ENCODE measurements around the gene PTPRN2. TPM values are rescaled to one million over a fixed set of nuclear protein-coding genes. Genes with fewer than 3 reads are reported as not detected.

PTPRN2 gene
- total and polyA plus RNA-seq, 9 of the 15 experiments (the other 6 are each of a cell fraction or from before 2014, with no cell fraction given), result not detected

DNA sequence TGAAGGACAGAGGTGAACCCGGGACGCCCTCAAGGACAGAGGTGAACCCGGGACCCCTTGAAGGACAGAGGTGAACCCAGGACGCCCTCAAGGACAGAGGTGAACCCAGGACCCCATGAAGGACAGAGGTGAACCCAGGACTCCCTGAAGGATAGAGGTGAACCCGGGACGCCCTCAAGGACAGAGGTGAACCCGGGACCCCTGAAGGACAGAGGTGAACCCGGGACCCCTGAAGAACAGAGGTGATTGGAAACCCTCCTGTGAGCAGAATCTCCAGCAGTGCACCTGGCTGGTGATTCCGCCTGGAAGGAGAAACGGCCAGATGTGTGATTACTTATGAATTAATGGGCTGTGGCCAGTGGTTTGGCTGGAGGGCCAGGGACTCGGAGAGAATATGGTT is 272.3 kb downstream of the PTPRN2 start (continued):
- TF ChIP-seq, protein P1, sequence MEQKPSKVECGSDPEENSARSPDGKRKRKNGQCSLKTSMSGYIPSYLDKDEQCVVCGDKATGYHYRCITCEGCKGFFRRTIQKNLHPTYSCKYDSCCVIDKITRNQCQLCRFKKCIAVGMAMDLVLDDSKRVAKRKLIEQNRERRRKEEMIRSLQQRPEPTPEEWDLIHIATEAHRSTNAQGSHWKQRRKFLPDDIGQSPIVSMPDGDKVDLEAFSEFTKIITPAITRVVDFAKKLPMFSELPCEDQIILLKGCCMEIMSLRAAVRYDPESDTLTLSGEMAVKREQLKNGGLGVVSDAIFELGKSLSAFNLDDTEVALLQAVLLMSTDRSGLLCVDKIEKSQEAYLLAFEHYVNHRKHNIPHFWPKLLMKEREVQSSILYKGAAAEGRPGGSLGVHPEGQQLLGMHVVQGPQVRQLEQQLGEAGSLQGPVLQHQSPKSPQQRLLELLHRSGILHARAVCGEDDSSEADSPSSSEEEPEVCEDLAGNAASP (IDR thresholded peaks at IDR 0.05), result no peak
- TF ChIP-seq FOXP1 (CRISPR knock-in tag; IDR thresholded peaks at IDR 0.05) (no peak), CREB1 (IDR thresholded peaks at IDR 0.05) (no peak), CREB1 (CRISPR knock-in tag; IDR thresholded peaks at IDR 0.05) (no peak), ZNF766 (CRISPR knock-in tag; conservative IDR thresholded peaks at IDR 0.05) (no peak)

DNA sequence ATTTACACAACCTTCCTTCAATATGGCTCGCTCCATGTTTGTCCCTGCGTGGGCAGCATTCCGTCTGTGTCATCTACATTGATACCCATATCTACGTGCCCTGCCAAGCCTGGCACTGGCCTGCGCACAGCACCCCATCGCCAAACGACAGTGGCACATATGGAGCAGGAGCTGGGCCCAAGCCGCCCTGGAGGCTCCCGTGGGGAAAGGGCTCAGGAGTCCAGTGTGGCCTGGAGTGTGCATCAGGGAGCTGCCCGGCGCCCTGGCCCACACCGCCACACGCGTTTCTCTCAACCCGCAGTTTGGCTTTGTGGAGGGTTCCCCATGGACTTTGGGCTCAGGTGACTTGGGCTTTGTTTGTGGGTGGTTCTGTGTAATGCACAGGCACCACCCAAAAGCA is 273.2 kb downstream of the PTPRN2 start:
- Histone ChIP-seq H3K9ac (ENCODE audit: insufficient read depth in 1 of 2, low read depth in 2 of 2, low read length in 2 of 2) (no peak overlapping the region), H4K20me1 (replicated peaks; ENCODE audit: control insufficient read depth, insufficient read depth, low read length) (no peaks in the 10 kb centered on the region), H3K36me3 (ENCODE audit: control insufficient read depth, insufficient read depth, low read length) (no peaks in the 10 kb centered on the region), H3K4me1 (replicated peaks in 1 of 2; ENCODE audit: control insufficient read depth in 2 of 2, insufficient read depth in 2 of 2, low read length in 2 of 2) (no peaks in the 10 kb centered on the region), H3K9me1 (ENCODE audit: control insufficient read depth, insufficient read depth, low read length) (no peaks in the 10 kb centered on the region), H3K79me2 (ENCODE audit: control insufficient read depth, insufficient read depth, low read length) (no peaks in the 10 kb centered on the region), H3K27me3 (ENCODE audit: control insufficient read depth in 2 of 2, insufficient read depth in 2 of 2, low read length in 2 of 2) (peaks cover 11 to 27% of the 10 kb centered on the region in 2 experiments; a peak in 3 of 5 replicates), H3K4me3 (no peak overlapping the region), H3K27ac (ENCODE audit: extremely low read depth, low read depth, low read length) (no peak overlapping the region), H2AFZ (ENCODE audit: low read depth, low read length) (no peak overlapping the region), H3K9me3 (replicated peaks; ENCODE audit: control insufficient read depth, insufficient read depth, low read depth, low read length) (peaks cover 16% of the 10 kb centered on the region), H3K4me2 (ENCODE audit: insufficient read depth, low read length) (no peak overlapping the region)
- intact Hi-C loops (cut with micrococcal nuclease), result no loop called here
- ChIA-PET POLR2A (no interaction called here), CTCF (ENCODE audit: low intra/inter-chr PET ratio) (no interaction called here)
- FAIRE-seq (no peak), ATAC-seq (no peak), DNase-seq (ENCODE audit: extremely low read depth in 1 of 4, low spot score in 3 of 4) (no peak)
- in situ Hi-C loops (cut with MboI), result no loop called here
- WGBS (ENCODE audit: insufficient coverage, low coverage, missing lambda C conversion rate), result under 1% methylated on average over 15 of the region's 15 CpGs
- BruUV-seq (replicated peaks), result no TSS peak
- TF ChIP-seq, protein P2, sequence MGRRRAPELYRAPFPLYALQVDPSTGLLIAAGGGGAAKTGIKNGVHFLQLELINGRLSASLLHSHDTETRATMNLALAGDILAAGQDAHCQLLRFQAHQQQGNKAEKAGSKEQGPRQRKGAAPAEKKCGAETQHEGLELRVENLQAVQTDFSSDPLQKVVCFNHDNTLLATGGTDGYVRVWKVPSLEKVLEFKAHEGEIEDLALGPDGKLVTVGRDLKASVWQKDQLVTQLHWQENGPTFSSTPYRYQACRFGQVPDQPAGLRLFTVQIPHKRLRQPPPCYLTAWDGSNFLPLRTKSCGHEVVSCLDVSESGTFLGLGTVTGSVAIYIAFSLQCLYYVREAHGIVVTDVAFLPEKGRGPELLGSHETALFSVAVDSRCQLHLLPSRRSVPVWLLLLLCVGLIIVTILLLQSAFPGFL (CRISPR knock-in tag; IDR thresholded peaks at IDR 0.05), result no peak
- TF ChIP-seq ESRRA (IDR thresholded peaks at IDR 0.05; ENCODE audit: borderline replicate concordance, low read depth), result no peak
- TF ChIP-seq ZNF134 (CRISPR knock-in tag; conservative IDR thresholded peaks at IDR 0.05), result no peak
- TF ChIP-seq, protein P3, sequence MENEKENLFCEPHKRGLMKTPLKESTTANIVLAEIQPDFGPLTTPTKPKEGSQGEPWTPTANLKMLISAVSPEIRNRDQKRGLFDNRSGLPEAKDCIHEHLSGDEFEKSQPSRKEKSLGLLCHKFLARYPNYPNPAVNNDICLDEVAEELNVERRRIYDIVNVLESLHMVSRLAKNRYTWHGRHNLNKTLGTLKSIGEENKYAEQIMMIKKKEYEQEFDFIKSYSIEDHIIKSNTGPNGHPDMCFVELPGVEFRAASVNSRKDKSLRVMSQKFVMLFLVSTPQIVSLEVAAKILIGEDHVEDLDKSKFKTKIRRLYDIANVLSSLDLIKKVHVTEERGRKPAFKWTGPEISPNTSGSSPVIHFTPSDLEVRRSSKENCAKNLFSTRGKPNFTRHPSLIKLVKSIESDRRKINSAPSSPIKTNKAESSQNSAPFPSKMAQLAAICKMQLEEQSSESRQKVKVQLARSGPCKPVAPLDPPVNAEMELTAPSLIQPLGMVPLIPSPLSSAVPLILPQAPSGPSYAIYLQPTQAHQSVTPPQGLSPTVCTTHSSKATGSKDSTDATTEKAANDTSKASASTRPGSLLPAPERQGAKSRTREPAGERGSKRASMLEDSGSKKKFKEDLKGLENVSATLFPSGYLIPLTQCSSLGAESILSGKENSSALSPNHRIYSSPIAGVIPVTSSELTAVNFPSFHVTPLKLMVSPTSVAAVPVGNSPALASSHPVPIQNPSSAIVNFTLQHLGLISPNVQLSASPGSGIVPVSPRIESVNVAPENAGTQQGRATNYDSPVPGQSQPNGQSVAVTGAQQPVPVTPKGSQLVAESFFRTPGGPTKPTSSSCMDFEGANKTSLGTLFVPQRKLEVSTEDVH (IDR thresholded peaks at IDR 0.05; ENCODE audit: low read depth, partially characterized antibody), result no peak
- TF ChIP-seq MED1 (CRISPR knock-in tag; IDR thresholded peaks at IDR 0.05; ENCODE audit: borderline replicate concordance), result no peak
- TF ChIP-seq EGR1 (conservative IDR thresholded peaks at IDR 0.05), result no peak
- no peak for TF ChIP-seq ERF (CRISPR knock-in tag; IDR thresholded peaks at IDR 0.05)
- no peak for TF ChIP-seq KLF13 (tag; IDR thresholded peaks at IDR 0.05; ENCODE audit: borderline replicate concordance, low read depth)
- TF ChIP-seq ZNF699 (CRISPR knock-in tag; IDR thresholded peaks at IDR 0.05; ENCODE audit: insufficient replicate concordance), result no peak
- no peak for TF ChIP-seq ZNF133 (CRISPR knock-in tag; IDR thresholded peaks at IDR 0.05)
- no peak for TF ChIP-seq SMARCA4 (IDR thresholded peaks at IDR 0.05)
